Prostate gland (tissue), 2 donors: ENCODE data around the gene MATR3.

Source experiments
- POLR2A ChIP-seq: fragments of 450-650 bp; IDR thresholded peaks from one replicate; pipeline ENCODE4 v1.6.1; 2016; ENCODE audit warnings: antibody characterized with exemption, mild to moderate bottlenecking
- TF ChIP-seq, protein P1 (sequence below), 4 experiments: fragments of 200-600 bp in 2 of 4; fragments of 450-650 bp in 2 of 4; sonication (generic) in 2 of 4; IDR thresholded peaks; 1 replicate in 3 of 4; 2 replicates in 1 of 4; pipeline ENCODE4 v1.5.1; 2016 to 2019; ENCODE audit warnings: antibody characterized with exemption in 4 of 4, mild to moderate bottlenecking in 2 of 4, moderate library complexity in 2 of 4

DNA sequence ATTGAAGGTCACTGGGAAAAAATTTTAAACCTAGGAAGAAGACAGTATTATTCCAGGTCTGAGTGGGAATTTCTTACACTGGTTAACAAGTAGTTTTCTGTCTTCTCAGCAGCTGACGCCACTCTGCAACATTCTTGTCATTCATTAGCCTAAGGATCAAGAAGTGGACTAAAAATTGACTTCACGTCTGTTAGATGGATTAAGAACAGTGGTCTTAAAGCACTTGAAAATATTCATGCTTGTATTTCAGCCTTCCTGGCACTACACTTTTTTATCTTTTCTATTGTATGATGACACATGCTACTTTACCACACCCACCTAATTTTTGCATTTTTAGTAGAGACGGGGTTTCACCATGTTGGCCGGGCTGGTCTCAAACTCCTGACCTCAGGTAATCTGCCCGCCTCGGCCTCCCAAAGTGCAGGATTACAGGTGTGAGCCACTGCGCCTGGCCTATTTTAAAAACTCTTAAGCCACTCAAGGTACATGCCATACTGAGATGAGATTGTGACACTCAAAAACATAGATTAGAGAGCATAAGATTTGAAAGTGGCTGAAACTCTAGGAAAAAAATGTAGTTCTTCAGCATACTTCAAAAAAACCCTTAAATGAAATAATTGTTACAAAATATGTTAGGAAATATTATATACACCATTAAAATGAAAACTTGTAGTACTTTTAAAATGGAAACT, 8.4 kb downstream of the MATR3 start:
- TF ChIP-seq, protein P1, sequence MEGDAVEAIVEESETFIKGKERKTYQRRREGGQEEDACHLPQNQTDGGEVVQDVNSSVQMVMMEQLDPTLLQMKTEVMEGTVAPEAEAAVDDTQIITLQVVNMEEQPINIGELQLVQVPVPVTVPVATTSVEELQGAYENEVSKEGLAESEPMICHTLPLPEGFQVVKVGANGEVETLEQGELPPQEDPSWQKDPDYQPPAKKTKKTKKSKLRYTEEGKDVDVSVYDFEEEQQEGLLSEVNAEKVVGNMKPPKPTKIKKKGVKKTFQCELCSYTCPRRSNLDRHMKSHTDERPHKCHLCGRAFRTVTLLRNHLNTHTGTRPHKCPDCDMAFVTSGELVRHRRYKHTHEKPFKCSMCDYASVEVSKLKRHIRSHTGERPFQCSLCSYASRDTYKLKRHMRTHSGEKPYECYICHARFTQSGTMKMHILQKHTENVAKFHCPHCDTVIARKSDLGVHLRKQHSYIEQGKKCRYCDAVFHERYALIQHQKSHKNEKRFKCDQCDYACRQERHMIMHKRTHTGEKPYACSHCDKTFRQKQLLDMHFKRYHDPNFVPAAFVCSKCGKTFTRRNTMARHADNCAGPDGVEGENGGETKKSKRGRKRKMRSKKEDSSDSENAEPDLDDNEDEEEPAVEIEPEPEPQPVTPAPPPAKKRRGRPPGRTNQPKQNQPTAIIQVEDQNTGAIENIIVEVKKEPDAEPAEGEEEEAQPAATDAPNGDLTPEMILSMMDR (IDR thresholded peaks at IDR 0.05) = no peak
- TF ChIP-seq POLR2A = no peak
